IPS-11a (cell line): ENCODE data around the gene CEP55.
A peak's percentile ranks its signal among the peaks of the same experiment; 100 is the strongest.
"Not testable (repeated sequence)": the region's sequence is repeated elsewhere in the genome, so short reads cannot be mapped to it uniquely, and the experiment has no call there.

ENCODE experiments used
- H3K4me3 ChIP-seq: one replicate; pipeline ENCODE4 v1.5.1; 2013; ENCODE audit warnings: low read depth, low read length, control low read depth

Gene CEP55

GRCh38 chr10:93496322-93497041, at the start of gene CEP55:
Gene CEP55, plus strand, starts transcription at chr10:93496612. Its CDS starts 3,440 bp downstream, at chr10:93500052.
- peak within 1 kb of the TSS; percentile 80 for H3K4me3 ChIP-seq

GRCh38 chr10:93447019-93447418, 49.4 kb upstream of the CEP55 start:
- H3K4me3 ChIP-seq: no peak overlapping the region

- no peak overlapping the region for H3K4me3 ChIP-seq
These were observed 48.4 kb upstream of the CEP55 start for GRCh38 chr10:93447970-93448369.

GRCh38 chr10:93451244-93451947, 45.0 kb upstream of the CEP55 start:
- no peak overlapping the region for H3K4me3 ChIP-seq

- H3K4me3 ChIP-seq: no peak overlapping the region
These were observed 44.3 kb upstream of the CEP55 start for GRCh38 chr10:93452143-93452542.

- no peak overlapping the region for H3K4me3 ChIP-seq
These were observed 42.3 kb upstream of the CEP55 start for GRCh38 chr10:93454146-93454545.

GRCh38 chr10:93454736-93455135, 41.7 kb upstream of the CEP55 start:
- H3K4me3 ChIP-seq: no peak overlapping the region

- no peak overlapping the region for H3K4me3 ChIP-seq
These were observed 39.9 kb upstream of the CEP55 start for GRCh38 chr10:93456480-93456879.

- no peak overlapping the region for H3K4me3 ChIP-seq
These were observed 38.9 kb upstream of the CEP55 start for GRCh38 chr10:93457511-93457910.

GRCh38 chr10:93458821-93459257, 37.6 kb upstream of the CEP55 start:
- H3K4me3 ChIP-seq: no peak overlapping the region

GRCh38 chr10:93459466-93459865, 36.9 kb upstream of the CEP55 start:
- H3K4me3 ChIP-seq: no peak overlapping the region

GRCh38 chr10:93461109-93461806, 35.2 kb upstream of the CEP55 start:
- H3K4me3 ChIP-seq: no peak overlapping the region

- H3K4me3 ChIP-seq: no peak overlapping the region
These were observed 34.6 kb upstream of the CEP55 start for GRCh38 chr10:93461807-93462178.

- H3K4me3 ChIP-seq: no peak overlapping the region
These were observed 34.0 kb upstream of the CEP55 start for GRCh38 chr10:93462371-93462770.

- no peak overlapping the region for H3K4me3 ChIP-seq
These were observed 33.5 kb upstream of the CEP55 start for GRCh38 chr10:93462881-93463280.

GRCh38 chr10:93463723-93464476, 32.5 kb upstream of the CEP55 start:
- H3K4me3 ChIP-seq: no peak overlapping the region

- no peak overlapping the region for H3K4me3 ChIP-seq
These were observed 31.5 kb upstream of the CEP55 start for GRCh38 chr10:93464776-93465388.

- H3K4me3 ChIP-seq: no peak overlapping the region
These were observed 30.4 kb upstream of the CEP55 start for GRCh38 chr10:93465806-93466675.

GRCh38 chr10:93467635-93468034, 28.8 kb upstream of the CEP55 start:
- H3K4me3 ChIP-seq: not testable (repeated sequence)
